Right cardiac atrium (tissue), 5 donors: ENCODE measurements around the gene PLEKHA5. TPM values are rescaled to one million over a fixed set of nuclear protein-coding genes. Genes with fewer than 3 reads are reported as not detected.

Experiments
- ATAC-seq, 2 donors: fragments of 200-7000 bp; cut with Tn5 transposase; one replicate each; pipeline versions ENCODE4 v1.8.0 to v1.9.1; 2020; ENCODE audit warnings: moderate library complexity in 2 of 2, mild to moderate bottlenecking in 1 of 2
- DNase-seq, 3 donors: peaks; one replicate each; pipeline ENCODE4 v3.0.0-alpha.2; 2020
- H3K27ac ChIP-seq: one replicate; pipeline ENCODE4 v1.5.1; 2013; ENCODE audit warnings: mild to moderate bottlenecking, low read length, control low read depth, moderate library complexity
- H3K27me3 ChIP-seq: one replicate; pipeline ENCODE4 v1.6.1; 2013; ENCODE audit not compliant: control insufficient read depth, insufficient read depth
- H3K4me1 ChIP-seq: one replicate; pipeline ENCODE4 v1.6.1; 2013; ENCODE audit warnings: low read length; ENCODE audit not compliant: control insufficient read depth, insufficient read depth
- H3K4me3 ChIP-seq: one replicate; pipeline ENCODE4 v1.5.1; 2013; ENCODE audit warnings: low read length, control low read depth
- H3K9me3 ChIP-seq: one replicate; pipeline ENCODE4 v1.6.1; 2013; ENCODE audit warnings: low read length; ENCODE audit not compliant: control insufficient read depth
- WGBS: extraction: QIAGEN DNeasy Blood & Tissue Kit; methylation state at CpG from one replicate; pipeline ENCODE4 v1.1.7; 2013; 5-methylcytosine and 5-hydroxymethylcytosine counted together
- intact Hi-C, 4 donors: fragments of 100-400 bp; cut with DNase I; formaldehyde crosslinking; loops; one replicate each; pipeline versions ENCODE4 v1.11.0 to v1.14.0; 2022 to 2023
- polyA plus RNA-seq: library from polyadenylated mRNA; stranded (reverse); fragments of 200-250 nt; gene quantifications from one replicate; pipeline ENCODE4 v1.2.3, GENCODE V29; 2013
- total RNA-seq, 4 donors: library from RNA; stranded (reverse); fragmentation: NEBNext Ultra II Directional; extraction: Animal tissue kit (Norgen Biotek cat#: 25700); gene quantifications; one replicate each; pipeline ENCODE4 v1.2.1, GENCODE V29; 2021
- donor health status: healthy with polysubstance abuse.
- donor health status: DM: no; HTN: yes; CAD: no.
- donor health status: DM: no; HTN: no; CAD: no.
- donor health status: DM: no; HTN: yes; CAD: no; lungs with severe emphysema.
- donor health status: DM: yes; HTN: yes; CAD: no.

Gene PLEKHA5
- total and polyA plus RNA-seq, 5 donors = 47.3 to 88.0 (median 66.2) TPM

GRCh38 chr12:19186722-19187661 lies 57.5 kb downstream of the PLEKHA5 start:
- no peaks in the 10 kb centered on the region for H3K9me3 ChIP-seq
- peak in 1 of 2 donors; percentile 18 for ATAC-seq
- intact Hi-C loops = loop anchor here (5.0 to 10.0 kb wide), 6 partner anchors 52 to 762 kb away; no protein-coding TSS in a partner anchor
- H3K4me3 ChIP-seq = peak overlapping the region; percentile 14
- no peak for DNase-seq
- no peaks in the 10 kb centered on the region for H3K27me3 ChIP-seq
- H3K27ac ChIP-seq = peak overlapping the region; percentile 58
- WGBS = 45% methylated on average over 4 of the region's 4 CpGs
- peaks cover 6% of the 10 kb centered on the region for H3K4me1 ChIP-seq

- intact Hi-C loops = loop anchor here (5.0 to 10.0 kb wide), 6 partner anchors 55 to 765 kb away; no protein-coding TSS in a partner anchor
- H3K27ac ChIP-seq = peak overlapping the region; percentile 38
- H3K4me3 ChIP-seq = no peak overlapping the region
- no peaks in the 10 kb centered on the region for H3K27me3 ChIP-seq
- ATAC-seq = no peak
- WGBS = 44% methylated on average over 1 of the region's 1 CpG
- no peaks in the 10 kb centered on the region for H3K9me3 ChIP-seq
- DNase-seq = no peak
- H3K4me1 ChIP-seq = peaks cover 5% of the 10 kb centered on the region
Observed at GRCh38 chr12:19189522-19189921, 60.0 kb downstream of the PLEKHA5 start.

- Histone ChIP-seq H3K27ac (no peak overlapping the region), H3K4me1 (peaks cover 5% of the 10 kb centered on the region), H3K9me3 (no peaks in the 10 kb centered on the region), H3K4me3 (no peak overlapping the region), H3K27me3 (no peaks in the 10 kb centered on the region)
- peak; percentile 76 to 80 for ATAC-seq
- intact Hi-C loops = loop anchor here in 2 of 4 donors (10.0 kb wide), 1 partner anchor 94 kb away; no protein-coding TSS in a partner anchor
- WGBS = 19% methylated on average over 2 of the region's 2 CpGs
- no peak for DNase-seq
Observed at GRCh38 chr12:19190292-19191031, 60.9 kb downstream of the PLEKHA5 start.

- Histone ChIP-seq H3K27me3 (no peaks in the 10 kb centered on the region), H3K4me3 (no peak overlapping the region), H3K27ac (peak overlapping the region; percentile 57), H3K9me3 (no peaks in the 10 kb centered on the region), H3K4me1 (peaks cover 5% of the 10 kb centered on the region)
- 68% methylated on average over 1 of the region's 1 CpG for WGBS
- no peak for DNase-seq
- intact Hi-C loops = loop anchor here in 2 of 4 donors (10.0 kb wide), 1 partner anchor 94 kb away; no protein-coding TSS in a partner anchor
- ATAC-seq = peak; percentile 5 to 18
Observed at GRCh38 chr12:19191089-19191488, 61.6 kb downstream of the PLEKHA5 start.

- ATAC-seq (peak in 1 of 2 donors; percentile 22), DNase-seq (no peak)
- H3K27ac ChIP-seq = peak overlapping the region; percentile 65
- WGBS = 76% methylated on average over 5 of the region's 5 CpGs
- no peaks in the 10 kb centered on the region for H3K9me3 ChIP-seq
- no peak overlapping the region for H3K4me3 ChIP-seq
- H3K4me1 ChIP-seq = peaks cover 5% of the 10 kb centered on the region
- intact Hi-C loops = loop anchor here in 2 of 4 donors (10.0 kb wide), 1 partner anchor 93 kb away; no protein-coding TSS in a partner anchor
- no peaks in the 10 kb centered on the region for H3K27me3 ChIP-seq
Observed at GRCh38 chr12:19191563-19191962, 62.0 kb downstream of the PLEKHA5 start.

GRCh38 chr12:19192710-19193109 lies 63.2 kb downstream of the PLEKHA5 start:
- intact Hi-C loops = loop anchor here in 2 of 4 donors (10.0 kb wide), 1 partner anchor 92 kb away; no protein-coding TSS in a partner anchor

GRCh38 chr12:19194963-19195362 lies 65.4 kb downstream of the PLEKHA5 start:
- Histone ChIP-seq H3K4me3 (no peak overlapping the region), H3K4me1 (peaks cover 6% of the 10 kb centered on the region), H3K27me3 (no peaks in the 10 kb centered on the region), H3K9me3 (no peaks in the 10 kb centered on the region), H3K27ac (no peak overlapping the region)
- DNase-seq = no peak
- intact Hi-C loops = loop anchor here in 2 of 4 donors (10.0 kb wide), 1 partner anchor 90 kb away; no protein-coding TSS in a partner anchor
- 93% methylated on average over 4 of the region's 4 CpGs for WGBS
- ATAC-seq = no peak

More at GRCh38 chr12:19192710-19193109, 63.2 kb downstream of the PLEKHA5 start:
- ATAC-seq (no peak), DNase-seq (no peak)
- H3K4me3 ChIP-seq = no peak overlapping the region
- H3K9me3 ChIP-seq = no peaks in the 10 kb centered on the region
- H3K4me1 ChIP-seq = peaks cover 6% of the 10 kb centered on the region
- 40% methylated on average over 1 of the region's 1 CpG for WGBS
- no peak overlapping the region for H3K27ac ChIP-seq
- no peaks in the 10 kb centered on the region for H3K27me3 ChIP-seq

GRCh38 chr12:19196959-19197630 lies 67.6 kb downstream of the PLEKHA5 start:
- H3K4me1 ChIP-seq = peaks cover 2% of the 10 kb centered on the region
- H3K9me3 ChIP-seq = no peaks in the 10 kb centered on the region
- intact Hi-C loops = loop anchor here in 2 of 4 donors (10.0 kb wide), 1 partner anchor 88 kb away; no protein-coding TSS in a partner anchor
- no peak overlapping the region for H3K4me3 ChIP-seq
- H3K27me3 ChIP-seq = no peaks in the 10 kb centered on the region
- 54% methylated on average over 6 of the region's 6 CpGs for WGBS
- ATAC-seq (peak; percentile 42 to 70), DNase-seq (no peak)
- H3K27ac ChIP-seq = peak overlapping the region; percentile 84

GRCh38 chr12:19198272-19198671 lies 68.7 kb downstream of the PLEKHA5 start:
- H3K4me3 ChIP-seq = no peak overlapping the region
- no peak overlapping the region for H3K27ac ChIP-seq
- intact Hi-C loops = loop anchor here in 2 of 4 donors (10.0 kb wide), 1 partner anchor 87 kb away; no protein-coding TSS in a partner anchor
- WGBS = 51% methylated on average over 2 of the region's 2 CpGs
- ATAC-seq = no peak
- no peak for DNase-seq
- H3K9me3 ChIP-seq = no peaks in the 10 kb centered on the region
- no peaks in the 10 kb centered on the region for H3K27me3 ChIP-seq
- H3K4me1 ChIP-seq = peaks cover 2% of the 10 kb centered on the region

GRCh38 chr12:19199332-19199731 lies 69.8 kb downstream of the PLEKHA5 start:
- Histone ChIP-seq H3K27me3 (no peaks in the 10 kb centered on the region), H3K4me3 (no peak overlapping the region), H3K4me1 (peaks cover 2% of the 10 kb centered on the region), H3K27ac (no peak overlapping the region), H3K9me3 (no peaks in the 10 kb centered on the region)
- ATAC-seq = no peak
- intact Hi-C loops = loop anchor here in 2 of 4 donors (10.0 kb wide), 1 partner anchor 85 kb away; no protein-coding TSS in a partner anchor
- WGBS = 97% methylated on average over 1 of the region's 1 CpG
- no peak for DNase-seq
